AG10803 (cell line): Measurements from ENCODE around the gene RGS6.

Source experiments
- DNase-seq: peaks from one replicate; pipeline ENCODE4 v3.0.0; 2010; ENCODE audit warnings: low read depth
- H3K4me3 ChIP-seq: 2 replicates; pipeline ENCODE4 v1.5.1; 2011; ENCODE audit warnings: mild to moderate bottlenecking, low read length, control low read depth
- CTCF ChIP-seq: conservative IDR thresholded peaks from 2 replicates; pipeline ENCODE4 v1.5.1; 2011; ENCODE audit warnings: mild to moderate bottlenecking, low read length, control low read depth, inconsistent platforms

Gene RGS6

GRCh38 chr14:72565917-72566316 is 633.7 kb downstream of the RGS6 start:
- DNase-seq: no peak
- no peak overlapping the region for H3K4me3 ChIP-seq
- no peak for TF ChIP-seq CTCF

GRCh38 chr14:72567226-72567625 is 635.0 kb downstream of the RGS6 start:
- no peak for DNase-seq

GRCh38 chr14:72568296-72568992 is 636.2 kb downstream of the RGS6 start:
- TF ChIP-seq CTCF: no peak
- DNase-seq: no peak
- H3K4me3 ChIP-seq: no peak overlapping the region

More at GRCh38 chr14:72567226-72567625, 635.0 kb downstream of the RGS6 start:
- H3K4me3 ChIP-seq: no peak overlapping the region
- no peak for TF ChIP-seq CTCF

- no peak for TF ChIP-seq CTCF
- DNase-seq: no peak
- no peak overlapping the region for H3K4me3 ChIP-seq
These were observed 641.6 kb downstream of the RGS6 start for GRCh38 chr14:72573725-72574417.

- no peak for TF ChIP-seq CTCF
These were observed 642.5 kb downstream of the RGS6 start for GRCh38 chr14:72574715-72575114.

GRCh38 chr14:72576258-72576657 is 644.0 kb downstream of the RGS6 start:
- no peak overlapping the region for H3K4me3 ChIP-seq
- DNase-seq: no peak
- no peak for TF ChIP-seq CTCF

More at GRCh38 chr14:72574715-72575114, 642.5 kb downstream of the RGS6 start:
- DNase-seq: no peak
- H3K4me3 ChIP-seq: no peak overlapping the region

- TF ChIP-seq CTCF: no peak
- DNase-seq: no peak
- H3K4me3 ChIP-seq: no peak overlapping the region
These were observed 645.3 kb downstream of the RGS6 start for GRCh38 chr14:72577521-72577920.
